ENCODE measurements around the gene THBS3.

THBS3 gene

DNA sequence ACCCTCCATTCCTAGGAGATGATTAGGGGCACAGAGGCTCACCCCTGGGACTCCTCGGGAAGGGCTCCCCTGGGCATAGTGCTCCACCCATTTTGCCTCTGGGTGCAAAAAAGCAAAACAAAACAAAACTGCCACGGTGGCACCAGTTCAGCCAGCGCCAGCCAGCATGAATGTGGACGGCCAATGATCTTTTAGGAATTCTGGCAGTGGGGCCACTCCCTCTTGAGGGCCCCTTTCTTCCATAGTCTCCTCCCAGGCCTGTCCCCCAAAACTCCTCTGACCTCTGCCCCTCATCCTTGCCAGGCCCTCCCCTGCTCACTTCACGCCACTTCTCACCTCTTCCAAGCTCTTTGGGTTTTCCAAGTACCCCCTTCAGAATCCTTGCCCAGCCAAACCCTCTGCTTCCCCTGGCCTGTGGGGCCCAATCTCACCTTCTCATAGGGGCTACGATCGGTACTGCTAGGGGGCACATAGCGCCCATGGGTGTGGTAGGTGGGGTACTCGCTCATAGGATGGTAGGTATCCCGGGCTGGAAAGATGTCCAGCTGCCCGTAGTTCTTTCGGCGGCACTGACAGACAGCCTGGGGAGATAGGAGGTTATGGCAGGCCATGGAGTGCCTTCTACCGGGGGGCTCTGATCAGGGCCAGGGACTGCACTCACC, 20.8 kb downstream of the THBS3 start:
- DNase-seq: no peak

DNA sequence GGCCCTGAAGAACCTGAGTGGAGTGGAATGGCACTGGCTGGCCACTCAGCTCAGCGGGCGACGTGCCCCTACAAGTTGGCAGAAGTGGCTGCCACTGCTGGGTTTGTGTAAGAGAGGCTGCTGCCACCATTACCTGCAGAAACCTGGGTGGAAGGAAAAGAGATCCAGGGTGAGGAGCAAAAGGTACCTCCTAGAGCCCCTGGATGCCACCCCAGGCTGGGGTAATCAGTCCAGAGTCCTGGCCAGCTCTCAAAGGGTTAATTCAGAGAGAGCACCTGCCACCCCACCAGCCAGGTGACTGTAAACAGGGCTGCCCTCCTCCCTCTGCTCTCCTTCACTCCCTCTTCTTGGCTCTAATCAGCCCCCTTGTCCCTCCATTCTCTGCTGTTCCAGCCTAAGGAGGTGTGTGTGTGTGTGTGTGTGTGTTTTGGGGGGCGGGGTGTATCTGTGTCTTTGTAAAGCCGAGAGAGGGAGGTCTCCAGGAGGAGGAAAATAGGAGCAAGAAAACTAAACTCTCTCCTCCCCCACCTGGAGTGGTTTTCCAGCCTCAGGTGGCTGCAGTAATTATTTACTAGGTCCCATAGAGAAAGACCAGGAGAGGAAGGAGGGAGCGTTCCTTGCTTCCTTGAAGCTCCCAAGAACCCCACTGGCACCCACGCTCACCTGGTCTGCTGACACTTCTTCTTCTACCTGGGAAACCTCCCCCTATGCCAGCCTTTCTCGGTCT, 21.5 kb downstream of the THBS3 start:
- no peak for DNase-seq

DNA sequence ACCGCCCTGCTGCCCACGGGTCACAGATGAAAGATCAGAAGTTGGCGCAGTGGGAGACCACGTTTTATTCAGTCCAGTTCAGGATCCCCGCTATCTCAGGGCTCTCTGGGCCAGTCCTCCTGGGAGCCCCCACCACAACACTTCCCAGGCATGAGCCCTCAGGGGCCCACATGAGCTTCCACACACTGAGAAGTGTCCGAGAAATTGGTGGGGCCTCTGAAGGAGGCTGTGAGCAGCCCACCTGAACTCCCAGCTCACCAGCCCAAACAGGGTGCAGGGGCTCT, 22.0 kb downstream of the THBS3 start:
- DNase-seq: no peak

DNA sequence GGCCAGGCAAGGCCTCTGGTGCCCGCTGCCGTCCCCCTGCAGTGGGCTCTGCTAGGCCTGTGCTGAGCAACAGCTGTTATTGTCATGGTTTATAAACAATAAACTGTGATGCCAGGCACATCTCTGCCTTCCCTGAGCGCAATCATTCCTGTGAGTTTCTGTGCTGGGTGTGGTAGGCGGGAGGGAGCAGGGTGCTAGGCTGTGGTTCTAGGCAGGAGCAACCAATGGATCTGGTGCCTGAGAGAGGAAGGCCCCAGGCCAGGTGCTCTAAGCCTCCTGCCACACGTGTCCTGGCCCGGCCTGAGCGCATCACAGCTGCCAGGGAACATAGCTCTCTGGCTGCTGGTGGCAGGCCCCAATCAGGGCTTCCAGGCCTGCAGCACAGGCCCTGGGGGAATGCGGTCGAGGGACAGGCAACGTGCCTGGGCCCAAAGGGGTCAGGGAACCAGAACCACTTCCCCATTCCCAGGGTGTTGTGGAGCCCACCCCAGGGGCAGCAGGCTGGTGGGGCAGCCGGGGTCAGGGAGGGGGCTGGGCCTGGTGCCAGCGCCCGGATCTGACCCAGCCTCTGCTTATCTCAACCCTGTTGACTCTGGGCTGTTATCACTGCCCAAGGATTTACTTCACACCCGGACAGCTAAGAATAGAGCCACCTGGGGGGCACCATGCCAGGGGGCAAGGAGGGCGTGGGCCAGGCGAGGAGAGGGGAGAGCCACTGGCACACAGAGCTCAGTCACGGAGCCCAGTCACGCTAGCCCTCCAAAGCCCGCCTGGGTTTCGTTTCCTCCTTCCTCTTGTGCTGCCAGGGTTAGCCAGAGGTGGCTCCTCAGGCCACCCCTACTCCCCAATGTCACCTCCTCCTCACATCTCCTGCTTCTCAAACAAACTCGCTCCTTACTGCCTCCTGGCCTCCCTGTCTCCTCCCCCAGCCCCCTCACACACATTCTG, 22.6 kb downstream of the THBS3 start:
- DNase-seq: no peak

DNA sequence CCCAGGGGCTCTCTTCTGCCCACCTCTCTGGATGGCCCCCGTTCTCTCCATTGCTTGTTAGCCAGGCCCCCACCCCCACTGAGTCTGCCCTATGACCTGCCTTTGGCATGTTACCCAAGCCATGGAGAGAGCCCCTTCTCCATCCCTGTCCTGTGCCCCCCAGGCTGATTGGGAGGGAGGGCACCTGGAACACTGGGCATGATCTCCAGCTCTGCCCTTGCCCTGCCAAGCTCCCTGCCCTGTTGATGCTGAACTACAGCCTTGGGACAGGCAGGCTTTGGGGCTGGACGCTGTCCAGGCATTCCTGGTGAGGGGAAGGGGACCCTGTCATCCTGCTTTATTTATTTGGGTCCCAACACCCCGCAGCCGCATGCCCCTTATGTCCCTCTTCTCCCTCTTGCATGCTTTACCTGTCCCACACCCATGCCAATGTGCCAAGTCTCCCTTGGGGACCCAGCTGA, 23.3 kb downstream of the THBS3 start:
- DNase-seq: no peak

DNA sequence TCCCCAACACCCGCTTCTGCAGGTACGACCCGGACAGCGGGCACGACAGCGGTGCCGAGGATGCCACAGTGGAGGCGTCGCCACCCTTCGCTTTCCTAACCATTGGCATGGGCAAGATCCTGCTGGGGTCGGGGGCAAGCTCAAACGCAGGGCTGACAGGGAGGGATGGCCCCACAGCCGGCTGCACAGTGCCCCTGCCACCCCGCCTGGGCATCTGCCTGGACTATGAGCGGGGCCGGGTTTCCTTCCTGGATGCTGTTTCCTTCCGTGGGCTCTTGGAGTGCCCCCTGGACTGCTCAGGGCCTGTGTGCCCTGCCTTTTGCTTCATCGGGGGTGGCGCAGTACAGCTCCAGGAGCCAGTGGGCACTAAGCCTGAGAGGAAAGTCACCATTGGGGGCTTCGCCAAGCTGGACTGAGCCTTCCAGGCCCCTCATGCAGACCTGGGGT, 23.9 kb downstream of the THBS3 start:
- no peak for DNase-seq

DNA sequence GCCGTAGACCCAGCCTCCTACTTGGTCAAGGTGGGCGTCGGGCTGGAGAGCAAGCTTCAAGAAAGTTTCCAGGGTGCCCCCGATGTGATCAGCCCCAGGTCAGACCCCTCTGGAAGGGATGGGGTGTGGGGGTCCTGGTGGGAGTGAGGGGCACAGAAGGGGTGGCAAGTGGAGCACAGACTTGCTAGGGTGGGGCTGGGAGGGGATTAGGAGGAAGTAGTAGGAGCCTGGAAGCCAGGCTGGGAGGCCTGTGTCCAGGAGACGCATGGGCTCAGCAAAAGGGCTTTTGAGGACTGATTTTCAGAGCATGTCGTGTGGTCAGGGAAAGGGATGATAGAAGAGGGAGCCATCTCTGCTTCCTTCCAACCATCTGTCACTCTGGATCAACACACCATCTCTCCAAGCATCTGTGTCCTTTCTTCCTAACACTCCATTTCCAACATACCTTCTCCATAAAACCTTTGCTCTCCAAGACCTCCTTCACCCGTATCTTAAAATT, 25.6 kb downstream of the THBS3 start:
- DNase-seq: no peak

DNA sequence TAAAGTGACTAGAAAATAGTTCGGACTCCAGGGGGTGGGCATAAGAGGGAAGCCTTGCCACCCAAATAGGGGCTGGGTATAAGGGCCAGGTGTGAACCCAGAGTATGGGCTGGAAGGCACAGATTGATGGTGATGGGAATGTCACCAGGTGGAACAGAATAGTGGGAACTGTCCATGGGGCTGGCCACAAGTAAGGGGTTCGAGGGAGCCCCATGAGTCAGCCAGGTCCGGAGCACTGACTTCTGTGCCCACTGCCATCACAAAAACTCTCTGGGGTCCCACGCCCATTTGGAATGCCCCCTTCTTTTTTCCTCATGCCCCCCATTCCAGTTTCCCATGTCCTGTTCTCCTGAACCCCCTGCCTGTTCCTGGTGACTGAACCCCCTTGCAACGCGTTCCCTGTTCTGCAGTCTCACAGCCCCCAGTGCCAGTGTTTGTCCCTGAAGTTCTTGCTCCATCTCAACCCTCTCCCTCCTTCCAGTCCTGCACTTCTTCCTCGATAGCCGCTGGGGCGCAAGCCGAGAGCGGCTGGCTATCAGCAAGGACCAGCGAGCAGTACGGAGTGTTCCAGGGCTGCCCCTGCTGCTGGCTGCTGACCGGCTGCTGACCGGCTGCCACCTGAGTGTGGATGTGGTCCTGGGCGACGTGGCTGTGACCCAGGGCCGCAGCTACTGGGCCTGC, 26.2 kb downstream of the THBS3 start:
- DNase-seq: no peak

DNA sequence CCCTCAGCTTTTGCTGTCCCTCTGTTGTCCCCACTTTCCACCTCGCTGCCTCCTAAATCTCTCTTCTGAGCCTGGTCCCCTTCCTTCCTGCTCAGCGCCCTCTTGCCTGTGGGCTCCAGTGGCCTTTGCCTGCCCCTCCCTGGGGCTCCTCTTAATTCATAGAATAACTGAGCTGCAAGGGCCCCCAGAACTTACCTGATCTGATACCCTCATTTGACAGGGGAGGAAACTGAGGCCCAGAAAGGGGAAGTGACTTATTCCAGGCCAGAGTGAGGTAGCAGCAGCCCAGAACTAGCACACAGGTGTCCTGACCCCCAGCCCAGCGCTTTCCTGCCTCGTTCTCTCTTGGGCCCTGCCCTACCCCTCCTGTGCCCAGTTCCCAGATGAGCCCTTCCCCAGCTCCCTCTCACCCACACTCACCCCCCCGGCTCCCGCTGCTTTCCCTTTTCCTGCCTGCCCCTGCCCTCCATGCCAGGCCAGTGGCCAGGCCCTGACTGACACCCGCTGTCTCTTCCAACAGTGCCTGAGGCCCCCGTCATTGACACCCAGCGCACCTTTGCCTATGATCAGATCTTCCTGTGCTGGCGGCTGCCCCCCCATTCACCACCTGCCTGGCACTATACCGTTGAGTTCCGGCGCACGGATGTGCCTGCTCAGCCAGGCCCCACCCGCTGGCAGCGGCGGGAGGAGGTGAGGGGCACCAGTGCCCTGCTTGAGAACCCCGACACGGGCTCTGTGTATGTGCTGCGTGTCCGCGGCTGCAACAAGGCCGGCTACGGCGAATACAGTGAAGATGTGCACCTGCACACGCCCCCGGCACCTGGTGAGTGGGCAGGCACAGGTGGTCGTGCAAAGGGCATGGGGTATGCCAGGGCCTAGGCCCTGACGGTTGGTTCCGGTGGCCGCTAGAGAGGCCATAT, 28.3 kb downstream of the THBS3 start:
- no peak for DNase-seq

DNA sequence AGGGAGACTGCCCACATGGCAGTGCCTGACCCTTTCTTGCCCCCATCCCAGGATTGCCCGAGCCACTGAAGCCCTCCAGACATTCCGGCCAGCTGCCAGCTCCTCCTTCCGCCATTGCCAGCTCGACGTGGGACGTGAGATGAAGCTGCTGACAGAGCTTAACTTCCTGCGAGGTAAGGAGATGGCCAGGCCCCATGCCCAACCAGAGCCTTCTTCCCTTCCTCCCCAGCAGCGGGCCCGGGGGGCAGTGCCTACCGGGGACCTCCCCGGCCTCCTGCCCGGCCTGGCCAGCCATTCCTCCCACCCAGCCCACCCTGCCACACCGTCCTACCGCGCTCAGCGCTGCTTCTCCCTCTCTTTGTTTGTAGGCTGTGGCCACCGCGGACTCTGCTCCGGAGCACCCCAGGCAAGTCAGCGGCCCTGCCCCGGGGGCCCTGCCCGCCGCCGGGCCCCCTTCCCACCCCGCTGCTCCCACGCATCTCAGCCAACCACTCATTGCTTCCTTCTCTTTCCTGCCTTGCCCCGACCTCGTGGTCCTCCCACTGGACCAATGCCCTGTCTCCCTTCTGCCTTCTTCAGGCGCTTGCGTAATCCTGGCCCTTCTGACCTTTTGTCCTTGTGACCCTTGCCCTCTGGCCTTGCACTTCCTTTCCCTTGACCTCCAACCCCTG, 29.1 kb downstream of the THBS3 start:
- no peak for DNase-seq

DNA sequence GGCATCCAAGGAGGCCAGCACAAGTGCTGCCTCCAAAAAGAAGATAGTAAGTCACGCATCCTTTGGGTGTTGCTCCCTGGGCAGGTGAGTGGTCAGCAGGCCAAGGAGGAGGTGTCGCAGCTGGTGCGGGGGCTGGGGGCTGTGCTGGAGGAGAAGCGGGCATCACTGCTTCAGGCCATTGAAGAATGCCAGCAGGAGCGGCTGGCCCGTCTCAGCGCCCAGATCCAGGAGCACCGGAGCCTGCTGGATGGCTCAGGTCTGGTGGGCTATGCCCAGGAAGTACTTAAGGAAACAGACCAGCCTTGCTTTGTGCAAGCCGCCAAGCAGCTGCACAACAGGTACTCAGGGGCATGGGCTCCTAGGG, 29.8 kb downstream of the THBS3 start:
- no peak for DNase-seq

DNA sequence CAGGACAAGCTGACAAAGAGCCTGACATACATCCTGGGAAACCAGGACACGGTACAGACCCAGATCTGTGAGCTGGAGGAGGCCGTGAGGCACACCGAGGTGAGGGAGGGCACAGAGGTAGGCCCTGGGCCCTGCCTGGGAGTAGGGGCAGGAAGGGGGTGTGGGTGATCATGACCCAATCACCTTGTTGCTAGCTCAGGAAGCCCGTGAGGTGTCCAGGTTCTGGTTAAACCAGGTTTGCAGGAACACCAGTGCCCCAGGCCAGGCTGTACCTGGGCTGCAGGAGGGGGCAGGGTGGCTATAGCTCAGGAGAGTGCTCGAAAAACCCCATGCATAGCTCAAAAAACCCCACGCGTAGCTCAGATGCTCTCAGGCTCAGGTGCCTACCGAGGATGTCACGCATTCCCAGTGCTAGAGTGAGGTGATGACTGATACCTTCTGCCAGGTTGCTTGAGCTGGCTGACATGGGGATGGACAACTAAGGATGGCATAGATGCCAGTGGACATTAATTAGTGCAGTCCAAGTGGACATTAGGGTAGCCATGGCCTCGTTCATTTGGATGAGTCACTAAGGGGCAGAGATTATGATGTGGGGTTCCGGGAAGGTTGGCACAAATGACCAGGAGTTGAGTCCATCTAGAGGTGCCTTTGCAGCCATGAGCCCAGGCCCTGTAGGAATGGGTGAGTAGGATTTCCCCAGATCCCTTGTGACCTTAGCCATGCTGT, 30.3 kb downstream of the THBS3 start:
- DNase-seq: no peak

DNA sequence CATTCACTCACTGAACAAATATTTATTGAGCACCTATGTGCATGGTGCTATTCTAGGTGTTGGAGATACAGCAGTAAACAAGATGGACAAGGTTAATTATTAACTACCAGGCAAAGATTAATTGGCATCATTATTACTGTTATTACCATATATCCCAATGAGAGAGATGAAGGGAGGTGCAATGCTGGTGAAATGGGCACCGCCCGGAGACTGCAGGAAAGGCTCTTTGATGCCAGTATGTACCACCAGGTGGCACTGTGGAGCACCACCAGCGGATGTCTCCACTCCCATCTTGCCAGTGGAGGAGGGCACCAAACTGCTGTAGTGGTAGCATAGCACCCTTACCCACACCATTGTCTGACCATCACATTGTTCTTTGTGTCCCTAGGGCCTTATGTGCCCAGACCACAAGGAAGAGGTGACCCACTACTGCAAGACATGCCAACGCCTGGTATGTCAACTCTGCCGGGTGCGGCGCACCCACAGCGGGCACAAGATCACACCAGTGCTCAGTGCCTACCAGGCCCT, 31.1 kb downstream of the THBS3 start:
- DNase-seq: peak; percentile 52

DNA sequence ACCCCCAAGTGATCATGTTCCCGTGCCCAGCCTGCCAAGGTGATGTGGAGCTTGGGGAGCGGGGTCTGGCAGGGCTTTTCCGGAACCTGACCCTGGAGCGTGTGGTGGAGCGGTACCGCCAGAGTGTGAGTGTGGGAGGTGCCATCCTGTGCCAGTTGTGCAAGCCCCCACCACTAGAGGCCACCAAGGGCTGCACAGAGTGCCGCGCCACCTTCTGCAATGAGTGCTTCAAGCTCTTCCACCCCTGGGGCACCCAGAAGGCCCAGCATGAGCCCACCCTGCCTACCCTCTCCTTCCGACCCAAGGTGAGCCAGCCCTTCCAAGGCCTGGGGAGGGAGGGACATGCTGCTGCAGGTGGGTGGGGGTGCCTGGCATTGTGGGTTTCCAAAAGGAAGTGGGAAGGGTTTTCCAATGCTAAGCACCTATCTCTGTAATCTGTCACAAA, 31.7 kb downstream of the THBS3 start:
- DNase-seq: no peak

DNA sequence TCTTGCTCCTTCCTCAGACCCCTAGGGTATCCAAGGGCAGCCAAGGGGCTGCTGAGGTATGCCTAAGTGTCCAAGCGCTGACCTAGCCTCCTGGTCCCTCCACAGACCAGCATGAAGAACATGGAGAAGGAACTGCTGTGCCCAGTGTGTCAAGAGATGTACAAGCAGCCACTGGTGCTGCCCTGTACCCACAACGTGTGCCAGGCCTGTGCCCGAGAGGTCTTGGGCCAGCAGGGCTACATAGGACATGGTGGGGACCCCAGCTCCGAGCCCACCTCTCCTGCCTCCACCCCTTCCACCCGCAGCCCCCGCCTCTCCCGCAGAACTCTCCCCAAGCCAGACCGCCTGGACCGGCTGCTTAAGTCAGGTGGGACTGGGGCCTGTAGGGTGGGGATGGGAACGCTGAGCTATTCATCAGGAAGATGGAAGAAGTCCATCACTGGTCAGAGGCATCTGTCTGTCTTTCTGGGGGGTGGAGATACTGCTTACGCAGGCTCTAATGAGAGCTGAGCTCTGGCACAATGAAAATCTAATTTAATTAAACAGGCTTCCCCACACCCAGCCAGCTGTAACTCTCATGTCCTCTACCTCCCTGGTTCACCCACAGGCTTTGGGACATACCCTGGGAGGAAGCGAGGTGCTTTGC, 32.3 kb downstream of the THBS3 start:
- DNase-seq: no peak

DNA sequence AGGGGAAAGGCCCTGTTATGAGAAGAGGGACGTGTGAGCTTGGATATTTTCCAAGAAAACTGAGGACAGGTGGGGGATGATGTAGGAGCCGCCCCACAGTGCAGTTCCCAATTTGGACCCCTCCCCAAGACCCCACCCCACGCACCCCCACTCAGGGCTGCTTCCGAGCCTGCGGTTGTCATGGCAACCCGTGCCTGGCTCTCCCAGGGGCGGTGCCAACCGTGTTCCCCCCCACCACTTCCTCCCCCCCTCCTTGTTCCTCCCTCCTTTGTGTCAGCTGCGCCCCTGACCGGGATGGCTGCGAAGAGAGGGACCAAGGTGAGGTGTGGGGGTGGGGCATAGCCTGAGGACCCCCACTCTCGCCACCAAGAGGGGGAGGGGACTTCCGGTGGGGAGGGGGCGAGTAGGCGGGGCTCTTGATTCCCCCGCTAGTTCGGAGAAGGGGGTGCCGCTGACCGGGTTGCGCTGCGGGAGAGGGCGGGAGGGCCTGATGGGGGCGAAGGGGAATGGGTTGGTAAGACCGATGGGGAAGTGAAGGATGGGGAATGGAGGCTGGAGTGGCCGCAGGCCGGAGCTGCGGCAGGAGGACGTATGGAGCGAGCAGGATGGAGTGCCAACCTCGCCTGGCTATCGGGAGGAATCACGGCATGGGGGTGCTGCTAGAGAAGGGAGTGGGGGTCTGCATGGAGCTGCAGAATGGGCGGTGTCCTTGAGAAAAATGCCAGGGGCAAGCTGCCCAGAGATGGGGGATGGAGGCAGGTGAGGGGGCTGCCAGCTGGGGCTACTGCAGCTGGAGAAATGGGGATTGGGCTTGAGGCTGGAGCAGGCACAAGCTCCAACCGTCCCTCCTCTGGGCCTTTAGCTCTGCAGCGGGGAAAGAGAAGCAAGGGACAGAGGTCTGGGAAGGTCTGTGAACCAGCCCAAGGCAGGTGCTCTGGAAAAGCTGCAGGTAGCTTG, 33.1 kb downstream of the THBS3 start:
- DNase-seq: peak; percentile 36

DNA sequence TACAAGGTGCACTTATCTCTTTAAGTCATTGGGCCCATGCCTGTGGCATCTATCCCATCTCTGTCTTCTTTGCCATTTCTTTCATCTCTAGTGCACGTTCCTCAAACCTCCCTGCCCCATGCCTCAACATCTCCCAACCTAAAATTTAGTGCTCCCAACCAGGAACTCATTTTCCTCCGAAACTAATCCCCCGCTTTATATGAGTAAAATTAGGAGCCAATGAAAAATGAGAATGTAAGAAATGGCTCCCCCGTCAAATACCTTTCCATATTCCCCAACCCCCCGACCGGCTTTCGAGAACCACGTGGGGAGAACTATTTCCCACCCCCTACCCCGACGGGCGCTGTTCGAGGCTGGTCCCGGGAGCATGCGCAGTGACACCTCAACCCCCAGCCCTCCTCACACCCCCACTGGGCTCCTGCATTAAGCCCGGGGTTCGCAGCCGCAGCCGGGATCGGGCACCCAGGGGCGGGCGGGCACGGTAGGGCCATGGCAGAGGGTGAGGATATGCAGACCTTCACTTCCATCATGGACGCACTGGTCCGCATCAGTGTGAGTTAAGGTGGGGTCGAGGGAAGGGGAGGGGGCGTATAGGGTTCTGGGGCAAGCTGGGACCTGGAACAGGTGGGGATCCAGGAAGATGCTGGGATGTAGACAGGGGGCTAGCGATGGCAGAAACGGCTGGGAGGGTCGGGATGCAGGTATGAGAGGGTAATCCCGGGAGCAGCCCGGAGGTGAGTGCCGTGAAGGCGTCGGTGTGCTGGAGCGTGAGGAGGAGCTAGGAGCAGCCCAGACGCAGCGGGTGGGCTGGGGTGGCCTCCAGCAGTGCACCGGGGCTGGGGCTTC, 34.0 kb downstream of the THBS3 start, which contains the start of gene TRIM46:
Gene TRIM46, plus strand, starts transcription at position 372 of the 846 bp plus-strand sequence. Its CDS starts 118 bp downstream, at position 490.
- DNase-seq: peak; percentile 50

All from GDM1 (cell line).